Stimulated activated CD8-positive, alpha-beta memory T cell treated with anti-CD3 and anti-CD28 coated beads, Interleukin-15, amount 100 ng/mL, for 24 hours (primary cell): ENCODE data around the gene AKIP1.
"Not testable (repeated sequence)": the region's sequence is repeated elsewhere in the genome, so short reads cannot be mapped to it uniquely, and the experiment has no call there.

Experiments used
- DNase-seq: peaks from one replicate; pipeline ENCODE4 v3.0.0-alpha.2; 2020; ENCODE audit warnings: low read depth

Gene AKIP1

DNA sequence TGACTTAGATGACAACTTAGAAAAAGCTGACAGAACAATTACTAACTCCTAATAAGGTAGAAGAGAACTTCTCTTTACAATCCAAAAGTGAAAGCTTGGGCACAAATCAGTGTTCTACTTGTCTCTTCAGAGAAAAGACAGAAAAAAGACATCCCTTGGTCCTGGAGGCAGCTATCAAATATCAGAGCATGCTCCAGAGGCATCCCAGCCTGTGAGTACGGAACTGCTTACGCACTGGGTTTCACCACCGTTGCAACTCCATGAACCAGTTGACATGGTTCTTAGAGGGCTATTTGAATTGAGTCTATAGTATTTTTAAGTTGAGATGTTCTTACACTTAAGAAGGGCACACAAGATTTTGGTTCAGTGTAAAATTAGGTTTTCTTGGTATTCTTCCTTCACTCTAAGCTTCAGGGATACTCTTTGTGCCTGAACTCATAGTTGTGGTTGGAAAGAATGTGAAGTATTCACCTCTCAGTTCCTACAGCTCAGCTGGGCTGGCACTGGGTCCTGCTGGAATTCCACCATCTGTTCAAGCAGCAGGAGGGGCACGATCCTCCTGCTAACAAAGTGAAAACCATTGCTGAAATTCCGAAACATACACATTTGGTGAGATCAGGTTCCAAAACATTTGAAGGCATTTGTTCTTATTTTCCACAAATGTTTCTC is 6.3 kb downstream of the AKIP1 start:
- no peak for DNase-seq

DNA sequence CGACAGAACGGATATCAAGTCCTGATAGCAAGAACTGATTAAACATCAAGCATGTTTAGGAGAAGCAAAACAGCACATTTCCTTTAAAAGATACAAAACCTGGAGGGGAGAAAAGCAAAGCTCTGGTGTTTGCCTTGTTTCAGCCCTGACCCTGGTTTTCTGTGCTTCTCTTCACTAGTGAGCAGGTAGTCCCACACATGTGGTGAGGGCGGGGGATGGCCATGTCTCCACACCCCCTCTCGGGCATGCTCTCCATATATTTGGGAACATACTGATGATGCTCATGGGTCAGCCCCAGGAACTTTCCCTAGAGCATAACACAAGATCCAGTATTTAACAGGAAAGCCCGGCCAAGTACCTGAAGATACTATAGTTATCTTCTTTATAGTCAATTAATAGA is 11.7 kb downstream of the AKIP1 start:
- no peak for DNase-seq

DNA sequence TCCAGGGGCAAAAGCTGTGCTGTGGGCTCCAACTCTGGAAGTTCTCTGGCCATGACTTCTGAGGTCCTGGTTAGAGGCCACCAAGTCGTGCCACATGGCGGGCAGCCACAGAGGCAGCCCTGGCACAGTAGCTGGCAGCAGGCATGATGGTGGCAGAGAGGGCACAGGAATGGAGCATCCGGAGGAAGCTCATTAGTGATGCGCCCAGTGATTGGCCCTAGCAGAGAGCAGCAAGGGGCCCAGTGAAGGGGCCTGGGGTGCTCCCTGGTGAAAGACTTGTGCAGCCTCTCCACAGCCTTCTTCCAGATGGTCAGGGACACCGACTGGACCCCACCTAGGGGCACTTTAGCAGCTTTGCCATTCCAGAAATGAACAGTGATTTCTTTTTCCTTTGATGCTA is 14.7 kb downstream of the AKIP1 start:
- DNase-seq: no peak

DNA sequence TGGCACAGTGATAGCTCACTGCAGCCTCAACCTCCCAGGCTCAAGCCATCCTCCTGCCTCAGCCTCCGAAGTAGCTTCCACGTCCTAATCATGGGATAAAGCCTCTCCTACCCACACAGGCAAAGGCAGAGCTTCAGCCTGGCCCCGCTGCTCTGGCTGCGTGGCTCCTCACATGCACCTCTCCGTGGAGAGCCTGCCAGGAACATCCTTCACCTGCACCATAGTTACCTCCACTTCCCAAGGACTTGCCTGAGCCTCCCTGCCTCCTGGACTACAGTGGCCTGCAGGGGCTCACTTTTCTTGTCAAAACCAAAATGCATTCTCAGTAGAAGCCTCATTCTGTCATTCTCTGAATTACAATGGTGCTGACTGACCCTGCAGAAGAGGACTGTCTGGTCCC is 15.2 kb downstream of the AKIP1 start:
- DNase-seq: no peak

DNA sequence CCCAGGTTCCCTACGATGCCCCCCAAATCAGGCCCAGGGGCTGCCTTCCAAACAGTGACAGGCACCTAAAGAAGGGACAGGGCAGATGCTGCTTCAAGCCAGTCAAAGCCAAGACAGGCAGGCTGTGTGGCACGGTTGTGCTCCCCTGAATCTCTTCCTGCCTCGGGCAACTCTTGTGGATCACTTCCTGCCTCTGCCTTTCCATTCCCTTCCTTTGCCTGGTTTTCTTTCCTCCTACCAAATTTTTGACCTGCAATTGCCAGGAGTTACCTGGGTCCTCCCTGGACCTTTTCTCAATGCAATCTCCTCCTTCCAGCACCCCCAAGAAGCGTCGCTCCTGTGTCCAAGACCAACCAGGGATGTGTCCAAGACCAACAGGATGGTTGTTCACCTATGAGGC is 16.2 kb downstream of the AKIP1 start:
- DNase-seq: no peak

DNA sequence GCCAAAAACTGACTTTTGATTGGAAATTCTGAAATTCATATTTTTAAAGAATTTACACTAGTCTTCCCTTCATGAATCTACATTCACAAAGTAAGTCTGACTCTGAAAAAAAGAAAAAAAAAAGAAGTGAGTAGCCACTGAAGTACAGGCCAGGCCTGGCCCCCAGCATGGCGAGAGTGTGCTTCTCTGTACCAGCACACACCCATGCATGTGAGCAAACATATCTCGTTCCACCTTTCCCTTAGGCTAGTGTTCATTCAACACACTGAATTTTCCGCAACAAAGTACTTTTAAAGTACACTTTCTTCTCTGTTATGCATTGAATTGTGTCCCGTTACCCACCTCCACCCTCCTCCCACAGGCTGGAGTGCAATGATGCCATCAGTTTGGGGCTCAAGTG is 17.2 kb downstream of the AKIP1 start:
- no peak for DNase-seq

DNA sequence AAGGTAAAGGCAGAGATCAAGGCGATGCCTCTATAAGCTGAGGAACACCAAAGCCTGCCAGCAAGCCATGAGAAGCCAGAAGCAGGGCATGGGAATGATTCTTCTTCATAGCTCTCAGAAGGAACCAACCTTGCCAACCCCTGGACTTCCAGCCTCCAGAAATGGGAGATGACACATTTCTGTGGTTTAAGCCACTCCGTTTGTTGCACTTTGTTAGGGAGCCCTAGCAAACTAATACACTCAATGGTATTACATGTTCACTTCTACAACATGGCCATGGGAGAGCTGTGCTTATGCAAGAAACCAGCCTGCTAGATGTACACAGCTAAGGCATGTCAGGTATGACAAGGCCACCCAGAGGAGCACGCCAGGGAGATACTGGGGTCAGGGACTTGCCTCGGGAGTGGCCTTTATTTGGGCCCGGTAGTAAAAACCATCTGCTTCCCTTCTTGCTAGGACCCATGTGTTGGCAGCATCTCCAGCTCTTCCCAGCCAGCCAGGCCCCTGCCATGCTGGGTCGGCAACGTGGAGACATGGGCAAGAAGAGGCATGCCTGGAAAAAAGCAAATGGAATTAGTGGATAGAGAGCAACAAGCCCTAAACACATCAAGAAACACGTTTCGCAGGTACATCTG is 18.1 kb downstream of the AKIP1 start:
- DNase-seq: no peak

DNA sequence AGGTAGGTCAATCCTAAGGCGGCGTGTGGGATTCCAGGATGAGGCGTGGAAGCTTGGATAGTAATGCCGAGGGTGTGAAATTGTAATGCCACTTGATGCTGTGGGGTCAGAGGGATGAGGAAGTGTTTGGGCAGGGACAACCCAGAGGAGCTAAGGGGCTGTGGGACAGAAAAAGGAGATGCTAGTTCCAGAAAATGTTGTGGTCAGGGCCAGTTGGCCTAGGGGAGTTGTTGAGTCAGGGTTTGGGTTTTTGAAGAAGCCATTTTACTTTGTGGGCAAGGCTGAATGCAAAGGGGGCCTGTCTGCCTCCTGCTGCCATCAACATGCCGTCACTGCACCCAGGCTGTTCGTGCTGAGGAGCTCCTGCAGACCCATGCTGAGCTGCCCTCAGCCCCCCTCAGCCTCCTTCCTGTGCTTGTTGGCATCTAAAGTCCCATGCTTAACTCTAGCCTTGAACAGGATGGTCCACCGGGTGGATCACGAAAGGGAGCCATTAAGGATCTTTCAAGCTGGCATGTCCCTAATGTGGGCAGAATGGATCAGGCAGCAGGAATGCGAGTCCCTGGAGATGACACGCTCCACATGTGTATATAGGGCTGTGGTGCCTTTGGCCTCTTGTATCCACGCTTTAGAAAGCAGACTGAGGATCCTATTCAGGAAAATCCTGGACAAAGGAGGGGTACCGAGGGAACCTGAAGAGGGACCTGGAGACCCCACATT is 19.6 kb downstream of the AKIP1 start:
- no peak for DNase-seq

DNA sequence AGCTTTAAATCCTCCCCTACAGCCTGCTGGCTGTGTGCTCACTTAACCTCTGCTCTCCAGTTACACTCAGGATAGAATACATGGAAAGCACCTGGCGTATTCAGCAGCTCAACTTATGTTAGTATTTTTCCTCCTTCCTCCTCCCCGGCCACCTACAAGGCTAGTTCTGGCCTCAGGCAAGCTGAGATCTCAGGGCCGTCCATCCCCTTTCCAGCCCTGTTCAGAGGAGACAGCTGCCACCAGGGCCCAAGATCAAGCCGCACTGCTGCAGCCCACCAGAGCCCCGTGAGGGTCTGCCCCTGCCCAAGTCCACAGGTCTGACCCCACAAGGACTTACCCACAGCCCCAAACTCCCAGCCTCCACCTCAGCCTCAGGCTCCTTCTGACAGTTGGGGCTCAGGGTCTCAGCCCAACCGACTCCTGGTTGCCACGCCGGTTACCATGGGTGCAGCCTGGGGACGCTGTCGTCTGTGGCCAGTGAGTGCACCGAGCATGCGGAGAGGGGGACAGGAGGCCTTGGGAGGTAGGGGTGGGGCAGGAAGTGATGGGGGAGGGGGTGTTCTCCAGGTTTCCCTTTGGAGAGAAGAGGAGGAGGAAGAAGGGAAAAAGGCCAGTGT is 21.7 kb downstream of the AKIP1 start, which contains the start of gene C11orf16:
TSS of gene C11orf16 (minus strand) at position 384 of the 617 bp plus-strand sequence. CDS start 639 bp downstream, outside the sequence.
- no peak for DNase-seq

DNA sequence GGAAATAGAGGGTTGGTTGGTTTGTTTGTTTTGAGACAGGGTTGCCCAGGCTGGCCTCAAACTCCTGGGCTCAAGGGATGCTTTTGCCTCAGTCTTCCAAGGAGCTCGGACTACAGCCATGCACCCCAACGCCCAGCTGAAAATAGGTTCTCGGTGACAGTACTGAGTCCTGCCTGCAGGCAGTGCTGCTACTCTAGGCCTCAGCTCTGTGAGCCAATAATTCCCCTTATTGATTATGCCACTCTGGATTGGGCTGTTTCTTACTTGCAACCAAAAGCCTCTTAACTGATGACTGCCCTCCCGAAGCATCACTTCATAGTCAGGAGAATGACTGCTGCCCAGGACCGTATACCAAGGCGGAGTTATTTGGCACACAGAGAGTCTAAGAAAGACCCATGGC is 22.9 kb downstream of the AKIP1 start:
- DNase-seq: no peak

DNA sequence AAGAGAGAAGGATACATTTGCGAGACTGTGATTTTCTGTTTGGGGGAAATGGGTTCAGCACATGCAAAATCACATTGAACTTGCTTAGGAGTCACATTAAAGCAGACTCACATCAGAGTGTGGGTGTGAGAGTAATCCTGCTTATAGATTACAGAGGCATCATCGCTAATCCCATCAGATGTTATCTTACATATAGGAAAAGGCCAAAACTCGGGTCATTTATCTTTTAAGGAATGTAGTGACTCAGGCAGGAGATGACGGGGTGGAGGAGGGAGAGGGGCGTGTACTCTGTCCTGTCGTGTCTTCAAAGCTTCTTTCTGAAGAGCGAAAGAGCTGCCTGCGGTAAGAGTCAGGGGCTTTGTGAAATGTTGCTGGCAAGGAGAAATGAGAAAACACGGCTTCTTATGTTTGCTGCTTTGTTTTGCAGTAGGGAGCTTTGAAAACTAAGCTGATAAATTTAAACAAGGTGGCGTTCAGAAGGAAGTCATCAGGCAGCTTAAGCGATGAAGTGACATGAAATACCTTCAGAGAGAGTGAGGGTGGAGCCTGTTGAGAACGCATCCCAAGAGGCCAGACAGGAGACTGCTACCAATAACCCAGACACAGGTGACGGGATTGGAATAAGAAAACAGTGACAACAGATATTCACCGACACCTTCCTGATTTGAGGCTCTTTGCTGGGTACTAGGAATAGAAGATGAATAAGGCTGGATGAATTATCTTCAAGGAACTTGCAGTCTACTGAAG is 23.9 kb downstream of the AKIP1 start:
- no peak for DNase-seq

DNA sequence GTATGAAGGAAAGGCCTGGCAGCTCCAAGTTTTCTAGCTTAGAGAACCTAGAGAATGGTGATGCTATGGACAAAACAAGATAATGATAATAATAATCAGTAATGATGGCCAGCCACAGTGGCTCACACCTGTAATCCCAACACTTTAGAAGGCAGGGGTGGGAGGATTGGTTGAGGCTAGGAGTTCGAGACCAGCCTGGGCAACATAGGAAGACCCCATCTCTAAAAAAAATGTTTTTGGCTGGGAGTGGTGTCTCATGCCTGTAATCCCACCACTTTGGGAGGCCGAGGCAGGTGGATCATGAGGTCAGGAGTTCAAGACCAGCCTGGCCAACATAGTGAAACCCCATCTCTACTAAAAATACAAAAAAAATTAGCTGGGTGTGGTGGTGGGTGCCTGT is 24.8 kb downstream of the AKIP1 start:
- not testable (repeated sequence) for DNase-seq

DNA sequence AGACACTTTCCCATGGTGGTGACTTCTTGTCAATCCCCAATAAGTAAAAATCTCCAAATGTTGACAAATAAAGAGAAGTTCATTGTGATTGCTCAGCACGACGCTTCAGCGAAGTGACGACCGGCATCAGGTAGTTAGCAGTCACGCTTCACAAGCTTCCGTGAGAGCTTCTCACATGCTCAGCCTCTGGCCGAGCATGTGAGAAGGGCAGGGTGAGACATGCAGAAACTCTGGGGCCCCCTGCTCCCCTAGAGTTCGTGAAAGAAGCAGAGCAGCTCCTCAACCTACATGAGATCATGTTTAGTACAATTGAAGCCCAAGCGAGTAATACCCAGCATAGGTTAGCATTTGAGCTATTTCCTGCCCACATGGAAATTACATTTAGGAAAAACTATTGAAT is 26.2 kb downstream of the AKIP1 start:
- no peak for DNase-seq

DNA sequence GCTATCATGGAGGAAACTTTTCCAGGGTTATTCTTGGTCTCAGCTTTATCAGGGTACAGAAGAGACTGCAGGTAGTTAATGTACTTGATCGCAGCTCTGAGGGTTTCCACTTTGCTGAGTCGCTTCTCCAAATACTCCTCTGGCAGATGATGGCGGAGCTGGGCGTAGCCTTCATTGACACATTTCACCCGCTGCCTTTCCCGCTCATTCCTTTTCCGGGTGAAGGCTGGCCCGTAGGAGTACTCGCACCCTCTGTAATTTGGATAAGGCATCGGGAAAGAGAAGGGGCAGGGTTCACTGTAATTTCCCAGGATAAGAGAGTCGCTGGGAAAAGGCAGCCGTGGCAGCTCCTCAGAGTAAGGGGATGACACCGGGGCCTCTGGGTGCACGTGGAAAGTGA is 26.7 kb downstream of the AKIP1 start:
- no peak for DNase-seq

DNA sequence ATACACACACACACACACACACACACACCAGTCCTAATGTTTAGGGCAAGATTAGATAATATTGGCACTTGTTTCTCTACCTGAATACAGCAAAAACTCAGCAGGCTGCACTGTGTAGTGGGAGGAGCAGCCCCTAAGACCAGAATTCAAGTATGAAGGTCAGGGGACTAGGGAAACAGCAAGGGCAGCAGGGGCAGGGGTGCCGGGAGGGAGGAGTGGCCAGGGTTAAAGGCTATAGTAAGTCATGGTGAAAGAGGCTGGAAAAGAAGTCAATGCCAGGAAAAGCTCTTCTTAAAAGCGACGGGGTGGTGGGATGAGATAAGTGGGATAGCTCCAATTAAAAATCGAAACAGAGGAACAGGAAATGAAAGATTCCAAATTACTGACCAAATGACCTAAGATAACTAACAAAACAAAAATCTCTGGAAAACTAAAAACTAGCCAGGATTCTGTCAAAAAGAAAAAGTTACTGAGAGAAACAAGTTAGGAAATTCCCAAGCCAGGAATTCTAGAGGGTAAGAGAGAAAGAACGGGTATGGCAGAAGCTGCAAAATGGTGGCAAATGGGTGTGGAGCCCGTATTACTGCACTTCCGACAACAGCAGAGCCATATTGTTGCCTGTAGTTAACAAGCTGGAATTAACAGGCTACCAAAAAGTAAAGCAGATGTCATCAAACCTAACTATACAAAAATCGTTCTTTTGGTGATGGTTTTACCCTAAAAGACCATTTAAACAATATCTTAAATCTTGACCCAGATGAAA is 30.5 kb downstream of the AKIP1 start:
- no peak for DNase-seq

DNA sequence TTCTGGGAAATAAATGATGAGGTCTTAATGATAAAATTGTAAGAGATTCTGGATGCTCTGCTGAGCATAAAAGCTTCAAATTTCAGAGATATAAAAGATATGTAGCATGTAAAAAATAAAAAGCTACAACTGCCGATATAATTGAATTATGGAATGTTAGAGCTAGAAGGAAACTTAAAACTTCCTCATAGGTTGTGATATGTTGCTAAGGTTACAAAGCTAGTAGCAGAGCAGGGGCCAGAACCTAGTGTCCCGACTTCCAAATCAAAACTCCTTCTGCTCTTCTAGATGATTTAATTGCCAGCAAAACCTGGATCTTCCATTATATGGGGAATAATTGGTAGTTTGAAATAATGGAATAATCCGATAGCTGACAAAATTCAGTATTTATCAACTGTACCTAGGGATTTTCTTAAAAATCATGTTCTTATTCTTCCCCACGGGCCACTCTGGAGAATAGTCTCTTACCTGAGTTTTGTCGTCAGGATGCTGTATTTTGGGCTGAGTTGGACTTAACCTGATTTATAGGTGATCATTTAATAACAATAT is 31.6 kb downstream of the AKIP1 start, which contains the start of gene ASCL3:
TSS of gene ASCL3 (minus strand) at position 499 of the 549 bp plus-strand sequence. CDS start 4,855 bp downstream, outside the sequence.
- no peak for DNase-seq

DNA sequence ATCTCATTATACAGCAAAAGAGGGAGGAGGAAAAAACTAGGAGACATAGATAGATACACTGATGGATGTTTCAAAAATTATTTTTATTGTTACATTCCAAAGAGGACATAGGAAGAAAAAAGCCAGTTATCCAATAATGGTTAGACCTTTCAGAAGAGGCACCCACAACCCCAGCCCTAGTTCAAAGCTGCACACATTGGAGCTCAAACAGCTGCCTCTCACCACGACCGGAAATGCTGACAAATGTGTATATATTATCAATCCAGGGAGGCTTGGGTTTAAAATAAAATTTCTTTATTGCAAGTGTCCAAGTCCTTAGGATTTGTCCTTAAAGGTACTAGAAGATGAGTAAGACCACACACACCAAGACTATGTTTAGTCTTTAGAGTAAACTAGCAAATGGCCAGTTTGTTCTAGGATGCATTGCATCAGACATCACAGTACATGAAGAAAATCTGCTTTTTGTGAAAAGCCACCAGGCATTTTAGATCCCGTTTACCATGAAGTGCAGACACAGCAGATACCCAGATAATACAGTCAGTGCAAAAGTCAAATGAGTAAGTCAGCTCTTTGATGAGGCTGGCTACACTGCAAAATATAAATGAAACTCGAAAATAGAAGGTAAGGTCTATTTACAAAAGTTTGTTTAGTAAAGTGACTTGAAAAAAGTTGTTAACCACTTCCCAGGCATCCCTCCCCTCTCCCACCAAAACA is 36.4 kb downstream of the AKIP1 start:
- no peak for DNase-seq

DNA sequence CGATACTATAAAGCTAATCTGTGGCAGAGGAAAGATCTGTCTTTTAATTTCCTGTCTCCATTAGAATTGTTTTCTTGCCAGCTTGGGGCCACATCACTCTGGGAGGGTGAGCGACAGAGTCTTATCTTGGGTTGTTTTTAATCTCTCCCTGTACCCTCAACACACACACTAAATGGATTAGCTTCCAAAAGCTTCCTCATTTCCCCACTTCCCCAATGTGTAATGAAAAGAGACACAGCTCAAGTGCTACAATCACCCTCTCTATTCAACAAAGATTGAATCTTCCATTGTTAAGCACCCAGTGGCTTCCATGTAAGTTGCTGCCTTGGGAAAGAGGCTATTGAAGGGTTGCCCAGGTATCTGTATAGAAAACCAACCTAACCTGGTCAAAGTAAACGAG is 37.9 kb downstream of the AKIP1 start:
- DNase-seq: no peak

DNA sequence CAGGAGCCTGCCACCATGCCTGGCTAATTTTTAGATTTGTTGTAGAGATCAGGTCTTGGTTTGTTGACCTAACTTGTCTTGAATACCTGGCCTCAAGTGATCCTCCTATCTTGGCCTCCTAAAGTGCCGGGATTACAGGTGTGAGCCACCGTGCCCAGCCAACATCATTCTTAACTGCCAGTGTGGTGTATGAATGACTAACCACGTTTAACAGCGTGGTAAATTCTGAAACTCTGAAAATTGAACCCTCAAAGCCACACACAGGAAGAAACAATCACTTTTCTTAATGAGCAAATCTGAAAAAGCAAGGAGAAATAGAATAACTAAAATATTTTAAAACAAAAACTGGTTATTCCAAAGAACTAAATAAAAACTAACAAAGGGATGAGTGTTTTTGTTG is 45.9 kb downstream of the AKIP1 start:
- no peak for DNase-seq

DNA sequence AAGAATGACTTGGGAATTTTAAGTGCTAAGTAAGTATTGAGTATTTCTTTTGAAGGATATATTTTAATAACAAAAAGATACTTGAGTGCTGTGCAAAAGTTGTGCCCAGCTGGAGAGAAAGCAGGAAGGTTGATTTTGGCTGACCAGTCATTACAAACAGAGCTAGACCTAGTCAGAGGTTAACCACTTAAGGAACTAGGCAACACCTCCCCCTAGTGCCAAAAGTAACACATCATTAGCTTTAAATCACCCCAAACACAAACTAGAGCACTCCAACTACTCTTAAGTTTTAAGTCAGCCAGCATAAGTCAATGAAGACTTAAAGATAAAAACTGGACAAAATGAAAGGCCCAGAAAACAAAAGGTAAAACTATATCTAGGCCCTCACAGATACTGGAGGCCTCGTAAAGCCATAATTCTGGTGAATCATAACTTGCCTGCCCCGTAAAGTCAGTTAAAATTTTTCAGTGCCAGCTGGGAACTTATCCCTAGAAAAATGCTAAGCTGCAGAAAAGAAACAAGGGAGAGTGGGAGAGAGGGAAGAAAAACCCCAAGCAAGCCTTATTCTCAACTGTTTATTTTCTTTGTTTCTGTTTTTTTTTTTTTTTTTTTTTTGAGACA is 48.7 kb downstream of the AKIP1 start:
- no peak for DNase-seq
